ENCODE results near the gene TLR4. TPM values are rescaled to one million over a fixed set of nuclear protein-coding genes. Genes with fewer than 3 reads are reported as not detected.

Gene TLR4
- total RNA-seq, 1 experiment from 2014 or later: 6.5 TPM

DNA sequence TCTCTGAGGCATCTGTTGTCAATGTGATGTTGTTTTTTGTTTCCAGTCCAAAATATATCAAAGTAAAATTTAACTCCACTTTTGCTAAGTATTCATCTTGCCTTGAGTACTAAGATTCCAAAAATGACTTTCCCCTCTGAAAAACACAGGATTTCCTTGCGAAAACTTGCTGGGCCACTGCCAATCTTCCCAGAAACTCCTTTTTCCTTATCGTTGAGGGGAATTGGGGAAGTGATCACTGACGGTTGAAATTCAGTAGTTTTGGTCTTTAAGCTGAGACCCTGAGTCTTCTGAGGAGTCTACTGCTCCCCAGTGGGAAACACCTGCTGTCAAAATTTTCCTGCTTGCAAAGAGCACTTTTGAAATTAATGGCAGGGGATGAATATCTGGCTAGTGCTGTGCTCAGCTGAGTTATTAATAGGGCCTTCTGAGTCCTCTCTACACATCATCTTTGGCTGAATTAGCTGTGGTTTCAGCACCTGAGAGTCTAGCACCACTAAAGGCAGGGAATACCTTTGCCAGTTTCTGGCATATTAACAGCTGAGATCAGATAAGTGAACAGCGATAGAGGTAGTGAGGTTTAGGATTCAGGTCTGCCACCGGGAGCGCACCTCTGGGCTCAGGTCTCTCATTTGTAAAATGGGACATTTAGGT, 18.0 kb downstream of the TLR4 start:
- DNase-seq: no peak
- H3K27me3 ChIP-seq: no peaks in the 10 kb centered on the region
- no peaks in the 10 kb centered on the region for H3K36me3 ChIP-seq
- no peaks in the 10 kb centered on the region for H3K4me1 ChIP-seq
- H3K9me3 ChIP-seq (replicated peaks): no peaks in the 10 kb centered on the region
- no peak overlapping the region for H3K4me3 ChIP-seq
- H3K27ac ChIP-seq: no peak overlapping the region

DNA sequence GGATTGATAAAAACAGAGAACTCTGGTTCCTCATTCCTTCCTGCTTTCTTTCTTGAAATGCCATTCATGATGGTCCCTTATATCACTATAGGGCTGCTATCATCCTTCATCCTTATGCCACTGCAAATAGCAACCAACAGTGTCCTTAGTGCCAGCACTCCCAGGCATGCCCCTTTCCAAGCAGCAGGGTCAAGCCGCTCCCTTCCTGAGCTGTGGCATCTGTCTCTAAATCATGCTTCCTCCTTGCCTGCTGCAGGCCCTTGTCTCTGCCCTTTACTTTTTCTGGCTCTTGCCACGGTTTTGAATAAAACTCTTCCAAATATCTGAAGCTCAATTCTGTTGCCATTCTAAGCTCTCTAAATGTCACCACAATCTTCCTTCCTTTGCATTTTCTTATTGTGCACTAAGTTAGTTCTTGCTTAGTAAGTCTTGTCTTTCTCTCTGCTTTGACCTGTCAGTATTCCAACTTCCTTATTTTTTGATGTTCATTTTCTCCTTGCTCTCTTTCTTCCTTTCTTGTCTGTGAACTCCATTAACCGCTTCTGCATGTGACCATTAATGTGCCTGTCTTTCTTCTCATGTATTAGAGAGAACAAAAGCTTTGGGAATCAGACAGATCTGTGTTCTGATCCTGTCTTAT, 19.9 kb downstream of the TLR4 start:
- H3K4me1 ChIP-seq: no peaks in the 10 kb centered on the region
- no peaks in the 10 kb centered on the region for H3K27me3 ChIP-seq
- H3K4me3 ChIP-seq: no peak overlapping the region

DNA sequence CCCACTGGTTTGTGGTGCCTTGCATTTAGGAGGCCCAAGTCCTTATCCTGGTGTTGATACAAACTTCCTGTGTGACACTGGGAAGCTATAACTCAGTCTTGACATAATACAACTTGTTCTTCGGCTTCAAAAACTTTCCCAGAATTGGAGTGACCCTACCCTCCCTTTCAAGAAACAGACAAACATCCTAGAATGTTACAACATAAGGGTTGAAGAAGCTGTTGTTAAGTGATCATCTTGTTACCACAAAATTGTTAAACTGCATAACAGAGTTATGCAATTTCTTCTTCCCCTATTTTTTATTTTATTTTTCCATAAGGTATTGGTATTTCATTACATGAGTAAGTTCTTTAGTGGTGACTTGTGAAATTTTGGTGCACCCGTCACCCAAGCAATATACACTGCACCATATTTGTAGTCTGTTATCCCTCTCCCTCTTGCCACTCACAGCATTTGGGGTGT, 21.3 kb downstream of the TLR4 start:
- Histone ChIP-seq H3K9me3 (replicated peaks) (no peaks in the 10 kb centered on the region), H3K27me3 (no peaks in the 10 kb centered on the region)

More for the DNA sequence above, 19.9 kb downstream of the TLR4 start:
- H3K9me3 ChIP-seq (replicated peaks): no peaks in the 10 kb centered on the region
- H3K27ac ChIP-seq: no peak overlapping the region
- H3K36me3 ChIP-seq: no peaks in the 10 kb centered on the region
- no peak for DNase-seq

DNA sequence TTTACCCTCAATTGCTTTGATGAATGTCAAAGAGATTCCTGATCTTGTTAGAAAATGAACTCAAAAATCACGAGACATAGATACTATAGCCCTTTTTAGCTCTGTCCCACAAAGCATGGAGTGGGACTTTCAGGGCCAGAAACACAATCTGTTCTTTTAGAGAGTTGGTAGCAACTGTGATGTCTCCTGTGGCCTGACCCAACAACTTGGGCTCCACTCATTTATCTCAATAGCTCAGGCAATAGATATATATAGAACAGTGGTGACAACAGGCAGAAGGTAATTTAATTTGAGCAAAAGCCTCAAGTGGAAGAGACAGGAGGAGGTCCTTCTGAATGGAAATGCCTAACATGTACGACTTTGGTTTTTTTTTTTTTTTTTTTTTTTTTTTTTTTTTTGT, 25.2 kb downstream of the TLR4 start:
- Histone ChIP-seq H3K4me3 (no peak overlapping the region), H3K27ac (no peak overlapping the region), H3K9me3 (replicated peaks) (no peaks in the 10 kb centered on the region), H3K4me1 (no peaks in the 10 kb centered on the region), H3K27me3 (no peaks in the 10 kb centered on the region), H3K36me3 (no peaks in the 10 kb centered on the region)
- no peak for DNase-seq

More for the DNA sequence above, 21.3 kb downstream of the TLR4 start:
- Histone ChIP-seq H3K4me3 (no peak overlapping the region), H3K4me1 (no peaks in the 10 kb centered on the region), H3K36me3 (no peaks in the 10 kb centered on the region), H3K27ac (no peak overlapping the region)
- no peak for DNase-seq

DNA sequence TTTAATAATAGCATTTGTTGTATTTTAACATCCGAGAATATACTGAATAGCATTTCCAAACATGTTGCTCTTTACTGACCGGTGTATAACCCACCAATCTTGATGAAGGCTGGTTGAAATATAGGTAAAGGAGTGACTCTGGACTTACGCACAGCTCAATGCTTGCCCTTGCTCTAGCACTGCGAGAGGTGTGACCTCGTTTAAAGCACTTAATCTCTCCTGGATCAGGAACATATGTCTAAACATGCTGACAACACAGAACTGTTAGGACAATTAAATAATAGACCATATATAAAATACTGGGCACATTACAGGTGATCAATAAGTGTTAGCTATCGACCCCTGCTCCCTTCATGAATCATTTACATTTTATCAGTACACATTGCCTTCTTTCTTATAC, 28.3 kb downstream of the TLR4 start:
- DNase-seq: no peak
- no peak overlapping the region for H3K4me3 ChIP-seq
- H3K36me3 ChIP-seq: no peaks in the 10 kb centered on the region
- no peaks in the 10 kb centered on the region for H3K9me3 ChIP-seq (replicated peaks)
- H3K27ac ChIP-seq: no peak overlapping the region
- no peaks in the 10 kb centered on the region; the same call in 1 of the 2 replicates for H3K4me1 ChIP-seq
- no peaks in the 10 kb centered on the region; the same call in 1 of the 2 replicates for H3K27me3 ChIP-seq

DNA sequence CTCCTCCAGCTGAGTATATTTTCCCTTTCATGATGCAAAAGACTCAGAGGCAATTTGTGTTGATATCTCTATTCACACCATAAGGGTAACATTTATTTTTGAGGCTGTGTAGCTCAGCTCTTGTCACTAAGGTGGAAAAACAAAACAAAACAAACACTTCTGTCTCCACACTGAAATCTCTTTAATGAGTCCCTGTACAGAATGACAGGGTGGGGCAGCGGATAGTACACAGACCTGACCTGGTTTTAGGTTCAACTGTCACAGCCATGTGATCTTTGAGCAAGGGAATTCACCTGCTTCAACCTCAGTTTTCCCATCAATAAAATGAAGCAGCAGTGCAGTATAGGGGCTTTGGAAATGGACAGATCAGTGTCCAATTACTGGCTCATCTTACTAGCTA, 29.3 kb downstream of the TLR4 start:
- no peaks in the 10 kb centered on the region for H3K36me3 ChIP-seq
- H3K9me3 ChIP-seq (replicated peaks): no peaks in the 10 kb centered on the region
- H3K27ac ChIP-seq: no peak overlapping the region
- H3K27me3 ChIP-seq: no peaks in the 10 kb centered on the region; the same call in 1 of the 2 replicates
- no peak overlapping the region for H3K4me3 ChIP-seq
- DNase-seq: no peak
- no peaks in the 10 kb centered on the region; the same call in 1 of the 2 replicates for H3K4me1 ChIP-seq

DNA sequence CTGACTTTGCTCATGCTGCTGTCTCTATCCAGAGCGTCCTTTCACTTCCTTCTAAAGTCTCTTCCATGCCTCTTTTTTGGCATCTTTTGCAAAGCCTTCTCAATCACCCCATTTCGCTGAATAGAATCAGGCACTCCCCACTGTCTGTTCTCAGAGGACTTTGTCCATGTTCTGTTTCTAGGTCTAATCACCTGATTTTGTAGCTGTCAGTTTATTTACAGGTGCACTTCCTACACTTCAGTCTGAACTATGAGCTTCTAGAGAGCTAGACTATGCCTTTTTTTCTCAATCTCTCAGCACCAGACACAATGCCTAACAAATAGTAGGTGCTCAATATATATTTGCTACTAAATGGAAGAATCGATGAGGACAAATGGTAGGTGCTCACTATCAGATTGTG, 29.9 kb downstream of the TLR4 start:
- no peaks in the 10 kb centered on the region for H3K9me3 ChIP-seq (replicated peaks)
- H3K27me3 ChIP-seq: no peaks in the 10 kb centered on the region; the same call in 1 of the 2 replicates
- no peak overlapping the region for H3K4me3 ChIP-seq
- no peak for DNase-seq
- no peak overlapping the region for H3K27ac ChIP-seq
- H3K36me3 ChIP-seq: no peaks in the 10 kb centered on the region
- H3K4me1 ChIP-seq: no peaks in the 10 kb centered on the region; the same call in 1 of the 2 replicates

DNA sequence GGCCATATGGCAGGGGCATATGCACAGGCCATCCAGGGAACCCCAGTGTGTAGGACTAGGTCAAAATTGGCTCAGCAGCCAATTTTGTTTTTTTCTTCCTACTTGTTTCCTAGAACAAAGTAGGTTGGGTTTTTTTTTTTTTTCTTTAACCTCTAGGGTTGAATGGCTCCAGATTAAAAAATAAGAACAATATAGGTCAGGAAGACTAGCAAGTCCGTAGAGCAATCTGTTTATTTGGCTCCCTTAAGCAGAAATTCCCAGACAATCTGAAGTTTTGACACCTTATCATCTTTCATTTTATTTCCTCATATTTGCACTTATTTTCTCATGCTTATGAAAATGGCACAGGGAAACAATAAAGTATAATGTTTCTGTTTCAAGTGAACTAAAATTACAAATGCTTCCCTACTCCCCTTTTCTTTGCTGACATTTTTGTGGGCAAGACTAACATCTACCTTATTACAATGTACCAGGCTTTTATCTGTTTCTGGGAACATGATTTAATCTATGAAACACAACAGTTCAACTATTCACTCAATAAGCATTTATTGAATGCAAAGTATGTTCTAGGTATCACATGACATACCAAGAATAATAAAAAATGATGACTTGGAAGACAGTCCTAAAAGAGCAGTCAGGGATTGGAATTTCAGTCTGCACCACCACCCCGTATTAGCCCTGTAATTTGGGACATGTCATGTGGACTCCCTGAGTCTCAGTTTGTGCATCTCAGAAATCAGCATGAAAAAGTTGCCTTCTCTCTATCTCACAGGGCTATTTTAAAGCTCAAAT, 30.5 kb downstream of the TLR4 start:
- DNase-seq: no peak
- no peaks in the 10 kb centered on the region for H3K36me3 ChIP-seq
- no peak overlapping the region for H3K27ac ChIP-seq
- H3K9me3 ChIP-seq (replicated peaks): no peaks in the 10 kb centered on the region
- H3K4me1 ChIP-seq: no peaks in the 10 kb centered on the region; the same call in 1 of the 2 replicates
- no peak overlapping the region for H3K4me3 ChIP-seq
- H3K27me3 ChIP-seq: no peaks in the 10 kb centered on the region; the same call in 1 of the 2 replicates

DNA sequence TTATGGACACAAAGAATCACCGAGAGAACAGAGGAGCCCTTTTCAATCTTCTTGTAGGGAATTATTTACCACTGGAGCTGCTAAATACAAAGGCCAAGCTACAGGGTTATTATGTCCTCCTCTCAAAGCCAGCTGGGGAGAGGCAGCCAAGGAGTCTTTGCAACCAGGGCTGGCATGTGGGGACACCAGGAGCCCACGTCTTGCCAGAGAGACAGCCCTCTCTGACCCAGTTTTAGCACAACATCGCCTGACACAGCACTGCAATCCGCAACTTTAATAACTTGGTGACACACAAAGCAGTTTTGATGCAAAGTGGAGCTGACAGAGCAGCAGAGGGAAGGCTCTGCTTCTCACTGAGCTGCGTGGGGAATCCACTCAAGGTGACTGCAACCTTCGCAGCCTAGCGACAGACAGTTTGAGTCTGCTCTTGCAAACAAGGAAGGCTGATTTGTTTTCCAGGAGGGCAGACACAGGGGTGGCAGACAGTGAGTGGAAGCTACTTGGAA, 33.6 kb downstream of the TLR4 start:
- H3K27ac ChIP-seq: no peak overlapping the region
- H3K4me1 ChIP-seq: no peaks in the 10 kb centered on the region; the same call in 1 of the 2 replicates
- no peaks in the 10 kb centered on the region; the same call in 1 of the 2 replicates for H3K27me3 ChIP-seq
- no peak overlapping the region for H3K4me3 ChIP-seq
- no peaks in the 10 kb centered on the region for H3K36me3 ChIP-seq
- H3K9me3 ChIP-seq (replicated peaks): no peaks in the 10 kb centered on the region
- DNase-seq: no peak

DNA sequence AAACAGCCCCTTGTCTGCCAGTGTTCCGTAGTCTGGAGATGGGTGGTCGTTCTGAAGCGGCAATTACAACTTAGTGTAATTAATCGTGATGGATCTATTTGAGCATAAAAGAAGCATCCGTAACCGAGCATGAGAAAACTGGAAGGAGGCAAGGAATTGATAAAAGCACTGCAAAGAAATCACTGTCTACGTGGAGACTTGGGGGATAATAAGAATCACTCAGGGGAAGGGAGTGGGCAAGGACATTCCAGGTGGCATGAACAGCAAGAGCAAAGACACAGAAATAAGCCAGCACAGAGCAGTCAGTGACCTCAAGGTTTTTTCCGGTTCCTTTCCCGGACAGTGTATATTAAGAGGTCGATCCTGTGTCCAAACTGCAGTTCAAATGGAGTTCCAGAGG, 35.0 kb downstream of the TLR4 start:
- H3K4me1 ChIP-seq: no peaks in the 10 kb centered on the region; the same call in 1 of the 2 replicates
- no peaks in the 10 kb centered on the region for H3K36me3 ChIP-seq
- no peak overlapping the region for H3K27ac ChIP-seq
- no peaks in the 10 kb centered on the region; the same call in 1 of the 2 replicates for H3K27me3 ChIP-seq
- DNase-seq: no peak
- no peak overlapping the region for H3K4me3 ChIP-seq
- no peaks in the 10 kb centered on the region for H3K9me3 ChIP-seq (replicated peaks)

DNA sequence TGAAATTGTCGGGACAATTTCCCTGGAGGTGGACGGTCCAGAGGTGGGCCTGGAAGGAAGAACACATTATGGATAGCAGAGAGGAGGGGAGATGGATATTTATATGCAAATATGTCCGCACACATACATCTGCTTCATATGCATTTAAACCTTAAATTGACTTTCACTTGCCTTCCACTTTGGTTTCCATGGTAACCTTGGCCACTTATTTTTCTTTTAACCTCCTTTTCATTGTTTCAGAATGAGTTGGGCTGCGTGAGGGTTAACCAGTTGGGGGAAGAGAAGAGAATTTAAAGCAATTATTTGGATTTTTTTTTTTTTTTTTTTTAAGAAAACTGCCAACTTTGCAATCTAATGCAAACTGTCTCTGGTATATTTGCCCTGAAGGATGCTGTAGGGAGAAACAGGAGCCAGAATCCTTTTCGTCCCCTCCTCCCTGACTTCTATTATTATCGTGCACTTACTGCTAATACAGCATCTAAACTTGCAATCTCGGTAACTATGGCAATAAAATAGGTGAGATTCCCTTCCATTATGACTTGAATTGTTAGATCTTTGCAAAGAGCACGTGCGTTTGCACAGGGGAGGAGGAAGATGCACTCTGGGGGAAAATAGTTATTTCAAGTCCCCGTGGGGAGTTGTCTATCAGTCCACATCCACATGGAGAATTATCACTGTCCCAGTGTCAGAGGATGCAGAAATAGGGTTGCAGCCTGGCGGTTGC, 35.6 kb downstream of the TLR4 start:
- Histone ChIP-seq H3K27ac (no peak overlapping the region), H3K4me3 (no peak overlapping the region), H3K27me3 (no peaks in the 10 kb centered on the region; the same call in 1 of the 2 replicates), H3K36me3 (no peaks in the 10 kb centered on the region), H3K4me1 (no peaks in the 10 kb centered on the region; the same call in 1 of the 2 replicates), H3K9me3 (replicated peaks) (no peaks in the 10 kb centered on the region)
- no peak for DNase-seq

DNA sequence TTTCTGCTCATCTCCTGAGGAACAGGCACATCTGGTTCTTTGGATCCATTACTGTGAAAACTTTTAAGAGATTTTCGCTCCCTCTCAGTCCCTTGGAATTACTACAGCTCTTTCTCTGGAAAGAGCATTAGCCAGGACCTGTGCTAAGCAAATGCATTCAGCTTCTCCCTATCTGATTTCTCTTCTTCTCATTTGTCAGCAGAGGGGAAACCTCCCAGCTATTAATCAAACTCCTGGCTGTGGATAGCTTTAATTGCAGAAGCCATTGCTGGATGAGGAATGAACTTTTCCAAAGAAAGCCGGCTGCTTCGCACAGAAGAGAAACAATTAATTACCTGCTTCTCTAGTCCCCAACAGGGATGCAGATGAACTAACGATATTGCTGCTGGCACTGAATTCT, 37.9 kb downstream of the TLR4 start:
- H3K27ac ChIP-seq: no peak overlapping the region
- no peak overlapping the region for H3K4me3 ChIP-seq
- H3K4me1 ChIP-seq: no peaks in the 10 kb centered on the region
- no peaks in the 10 kb centered on the region for H3K27me3 ChIP-seq
- no peaks in the 10 kb centered on the region for H3K9me3 ChIP-seq (replicated peaks)
- no peaks in the 10 kb centered on the region for H3K36me3 ChIP-seq
- DNase-seq: no peak

DNA sequence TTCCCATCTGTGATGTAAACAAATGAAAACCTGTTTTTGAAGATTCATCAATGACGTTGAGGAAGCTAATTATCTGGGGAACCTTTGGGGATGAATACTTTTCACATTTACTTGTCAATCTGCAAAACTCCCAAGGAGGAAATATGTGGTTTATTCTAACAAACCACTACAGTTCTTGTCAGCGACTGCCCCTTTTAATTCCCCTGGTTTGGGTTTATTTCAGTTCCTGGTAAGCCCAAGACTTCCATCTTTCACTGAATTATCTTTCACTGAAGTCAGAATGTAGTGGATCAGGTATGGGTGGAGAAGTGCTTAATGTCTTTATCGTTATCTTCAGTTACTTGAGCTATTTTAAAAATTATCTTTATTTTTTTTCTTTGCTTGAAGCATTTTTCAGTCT, 40.2 kb downstream of the TLR4 start:
- Histone ChIP-seq H3K4me3 (peak overlapping the region; percentile 37), H3K4me1 (no peaks in the 10 kb centered on the region)

DNA sequence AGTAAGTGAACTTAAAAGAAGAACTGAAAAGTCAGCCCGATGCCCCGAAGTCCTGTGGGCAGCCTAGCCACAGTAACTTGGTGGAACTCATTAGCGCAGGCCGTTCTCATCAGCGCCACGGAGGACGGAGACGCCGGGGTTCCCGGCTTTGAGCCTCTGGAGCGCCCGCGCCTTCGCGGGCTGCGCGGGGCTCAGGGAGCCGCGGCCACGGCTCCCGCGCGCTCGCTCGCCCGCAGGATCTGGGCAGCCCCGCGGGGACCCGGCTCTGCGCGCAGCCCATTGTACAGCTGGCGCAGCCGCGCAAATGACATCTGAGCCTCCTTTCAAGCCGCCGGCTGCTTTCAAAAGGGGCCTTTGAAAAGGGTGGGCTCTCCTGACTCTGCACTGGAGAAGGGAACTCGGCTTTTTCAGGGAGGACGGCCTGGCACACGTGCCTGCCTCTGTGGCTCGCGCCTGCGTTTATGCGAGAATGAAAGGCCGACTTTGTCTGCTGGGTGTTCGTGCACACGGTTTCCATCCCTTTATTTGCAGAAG, 40.7 kb downstream of the TLR4 start:
- Histone ChIP-seq H3K36me3 (no peaks in the 10 kb centered on the region), H3K27me3 (no peaks in the 10 kb centered on the region), H3K9me3 (replicated peaks) (no peaks in the 10 kb centered on the region), H3K4me1 (no peaks in the 10 kb centered on the region), H3K27ac (no peak overlapping the region), H3K4me3 (peak overlapping the region; percentile 37)
- peak; percentile 41 to 63 for DNase-seq

More for the DNA sequence above, 40.2 kb downstream of the TLR4 start:
- DNase-seq: no peak
- Histone ChIP-seq H3K9me3 (replicated peaks) (no peaks in the 10 kb centered on the region), H3K27me3 (no peaks in the 10 kb centered on the region), H3K27ac (no peak overlapping the region), H3K36me3 (no peaks in the 10 kb centered on the region)

Data from SJCRH30 (cell line).